GM21447 (cell line): ENCODE measurements around the gene TLR6.
"Not testable (repeated sequence)": the region's sequence is repeated elsewhere in the genome, so short reads cannot be mapped to it uniquely, and the experiment has no call there.

Source experiments
- ATAC-seq: cut with Tn5 transposase; IDR thresholded peaks from one replicate; pipeline ENCODE4 v1.9.1; 2021; ENCODE audit not compliant: unreplicated experiment

TLR6 gene

GRCh38 chr4:38823766-38824165, 32.9 kb downstream of the TLR6 start:
- no peak for ATAC-seq

GRCh38 chr4:38822748-38823303, 33.8 kb downstream of the TLR6 start:
- no peak for ATAC-seq

DNA sequence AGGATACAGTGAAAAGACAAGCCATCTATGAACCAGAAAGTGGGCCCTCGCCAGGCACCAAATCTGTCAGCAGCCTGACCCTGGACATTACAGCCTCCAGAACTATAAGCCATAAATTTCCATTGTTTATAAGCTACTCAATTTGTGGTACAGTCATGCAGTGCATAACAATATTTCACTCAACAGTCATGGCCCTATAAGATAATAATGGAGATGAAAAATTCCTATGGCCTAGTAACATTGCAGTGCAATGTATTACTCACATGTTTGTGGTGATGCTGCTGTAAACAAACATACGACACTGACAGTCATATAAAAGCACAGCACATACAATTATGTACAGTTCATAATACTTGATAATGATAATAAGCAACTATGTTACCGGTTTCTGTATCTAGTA, 34.9 kb downstream of the TLR6 start:
- no peak for ATAC-seq

- ATAC-seq, result peak; percentile 44
Measured at GRCh38 chr4:38820329-38821061, 36.1 kb downstream of the TLR6 start.

- ATAC-seq, result peak; percentile 31
Measured at GRCh38 chr4:38819569-38819968, 37.0 kb downstream of the TLR6 start.

GRCh38 chr4:38818441-38818976, 38.1 kb downstream of the TLR6 start:
- ATAC-seq, result peak; percentile 62

- ATAC-seq, result no peak
Measured at GRCh38 chr4:38815885-38816782, 40.5 kb downstream of the TLR6 start.

- ATAC-seq, result no peak
Measured at GRCh38 chr4:38814386-38814785, 42.2 kb downstream of the TLR6 start.

GRCh38 chr4:38811297-38811696, 45.3 kb downstream of the TLR6 start:
- ATAC-seq, result no peak

DNA sequence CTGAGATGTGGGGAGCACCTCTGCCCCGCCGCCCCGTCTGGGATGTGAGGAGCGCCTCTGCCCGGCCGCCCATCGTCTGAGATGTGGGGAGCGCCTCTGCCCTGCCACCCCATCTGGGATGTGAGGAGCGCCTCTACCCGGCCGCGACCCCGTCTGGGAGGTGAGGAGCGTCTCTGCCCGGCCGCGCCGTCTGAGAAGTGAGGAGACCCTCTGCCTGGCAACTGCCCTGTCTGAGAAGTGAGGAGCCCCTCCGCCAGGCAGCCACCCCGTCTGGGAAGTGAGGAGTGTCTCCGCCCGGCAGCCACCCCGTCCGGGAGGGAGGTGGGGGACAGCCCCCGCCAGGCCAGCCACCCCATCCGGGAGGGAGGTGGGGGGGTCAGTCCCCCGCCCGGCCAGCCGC, 49.2 kb downstream of the TLR6 start:
- not testable (repeated sequence) for ATAC-seq

- ATAC-seq, result not testable (repeated sequence)
Measured at GRCh38 chr4:38806251-38806650, 50.4 kb downstream of the TLR6 start.

GRCh38 chr4:38805530-38806145, 51.0 kb downstream of the TLR6 start:
- ATAC-seq, result peak; percentile 65

DNA sequence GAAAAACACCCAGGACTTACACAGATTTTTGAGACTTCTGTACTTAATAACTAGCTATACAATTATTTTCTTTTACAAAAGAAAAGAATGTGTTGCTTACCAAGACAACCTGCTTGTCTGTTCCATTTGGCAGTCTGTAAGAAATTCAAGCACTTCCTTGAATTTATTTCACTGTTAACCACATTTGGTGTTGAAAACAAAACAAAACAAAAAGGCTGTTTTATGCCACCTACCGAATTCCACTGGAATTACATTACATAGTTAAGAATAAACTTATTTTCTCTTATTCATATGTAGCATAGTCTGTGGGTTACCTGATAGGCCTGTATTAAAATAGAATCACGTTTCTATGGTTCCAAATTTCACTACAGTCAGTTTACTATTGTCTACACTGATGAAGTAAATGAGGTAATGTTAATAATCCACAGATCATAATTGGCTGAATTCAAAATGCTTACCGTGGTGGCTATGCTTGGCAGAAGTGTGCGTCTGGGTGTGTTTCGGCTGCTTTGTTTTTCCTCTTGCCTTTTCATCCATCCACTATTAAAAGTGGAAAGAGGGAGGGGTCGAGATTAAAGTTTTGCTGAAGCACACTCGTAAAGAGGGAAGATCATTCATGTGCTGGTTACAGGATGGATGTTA, 51.8 kb downstream of the TLR6 start, which contains the start of gene TLR1:
TLR1 (minus strand) TSS at position 138 of the 642 bp plus-strand sequence. CDS start 5,960 bp downstream, outside the sequence.
- peak; percentile 30 for ATAC-seq

DNA sequence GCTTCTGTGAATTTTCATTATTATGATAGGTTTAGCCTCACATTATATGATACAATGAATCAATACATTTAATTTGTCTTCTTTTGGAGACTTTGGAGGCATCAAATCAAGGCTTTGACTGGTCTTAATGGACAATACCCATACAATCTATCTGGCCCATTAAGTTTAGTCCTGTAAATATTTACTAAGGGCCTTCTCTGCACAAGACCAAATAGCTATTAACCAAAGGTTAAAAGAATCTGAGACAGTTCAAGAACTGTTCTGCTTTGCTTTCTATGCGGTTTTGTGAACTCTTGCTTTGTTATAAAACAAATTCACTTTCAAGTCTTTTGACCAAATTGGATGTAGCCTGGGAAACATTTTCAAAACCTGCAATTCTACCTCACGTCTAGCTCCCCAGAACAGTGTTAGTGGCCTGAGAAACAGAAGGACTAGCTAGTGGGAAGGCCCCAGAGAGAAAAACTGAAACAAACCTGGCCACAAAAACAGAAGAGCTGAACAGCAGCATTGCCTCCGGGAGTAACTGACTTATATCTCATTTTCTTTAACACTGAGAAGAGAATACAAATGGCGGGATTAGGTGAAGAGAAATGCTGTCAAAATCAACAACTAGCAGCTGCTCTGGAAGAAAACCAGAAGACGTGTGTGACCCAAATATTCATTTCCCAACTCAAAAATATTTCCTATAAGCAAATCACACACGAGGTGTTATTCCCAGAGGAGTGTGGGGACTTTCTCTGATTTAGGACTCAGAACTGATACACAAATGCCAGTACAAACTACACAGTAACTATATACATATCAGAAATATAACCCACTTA, 52.6 kb downstream of the TLR6 start:
- peak; percentile 79 for ATAC-seq

DNA sequence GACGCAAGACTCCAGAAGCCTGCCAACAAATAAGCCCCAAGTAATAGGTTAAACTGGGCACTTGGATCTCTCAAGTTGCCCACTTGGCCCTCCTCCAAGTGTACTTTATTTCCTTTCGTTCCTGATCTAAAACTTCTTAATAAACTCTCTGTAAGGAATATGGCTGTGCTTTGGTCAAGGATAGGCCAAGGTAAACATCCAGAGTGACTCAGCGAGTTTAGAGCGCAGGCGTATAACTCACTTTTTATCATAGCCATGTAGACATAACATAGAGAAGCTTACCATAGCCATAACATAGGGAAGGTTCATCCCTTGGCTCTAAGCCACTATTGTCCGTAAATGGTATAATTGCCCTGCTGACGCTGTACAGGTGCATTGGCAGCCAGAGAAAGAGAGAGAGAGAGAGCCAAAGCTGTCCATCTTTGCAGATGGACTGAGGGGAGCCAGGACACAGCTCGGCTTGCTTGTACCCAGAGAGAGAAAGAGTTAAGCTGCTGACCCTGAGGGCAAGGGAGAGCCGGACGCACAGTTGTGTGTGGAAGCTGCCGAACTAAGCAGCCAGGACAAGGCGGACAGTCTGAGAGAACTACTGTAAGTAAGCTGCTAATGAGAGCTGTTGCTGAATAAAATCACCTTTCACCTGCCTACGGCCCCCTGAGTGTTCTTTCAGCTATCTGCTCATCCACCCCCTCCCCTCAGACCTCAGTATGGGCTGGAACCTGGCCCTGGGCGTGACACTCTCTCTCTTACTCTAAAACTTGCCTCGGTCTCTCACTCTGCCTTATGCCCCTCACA, 53.9 kb downstream of the TLR6 start:
- ATAC-seq, result no peak

- ATAC-seq, result no peak
Measured at GRCh38 chr4:38800961-38801450, 55.6 kb downstream of the TLR6 start.

- no peak for ATAC-seq
Measured at GRCh38 chr4:38800366-38800765, 56.3 kb downstream of the TLR6 start.

GRCh38 chr4:38795087-38795486, 61.5 kb downstream of the TLR6 start:
- no peak for ATAC-seq

DNA sequence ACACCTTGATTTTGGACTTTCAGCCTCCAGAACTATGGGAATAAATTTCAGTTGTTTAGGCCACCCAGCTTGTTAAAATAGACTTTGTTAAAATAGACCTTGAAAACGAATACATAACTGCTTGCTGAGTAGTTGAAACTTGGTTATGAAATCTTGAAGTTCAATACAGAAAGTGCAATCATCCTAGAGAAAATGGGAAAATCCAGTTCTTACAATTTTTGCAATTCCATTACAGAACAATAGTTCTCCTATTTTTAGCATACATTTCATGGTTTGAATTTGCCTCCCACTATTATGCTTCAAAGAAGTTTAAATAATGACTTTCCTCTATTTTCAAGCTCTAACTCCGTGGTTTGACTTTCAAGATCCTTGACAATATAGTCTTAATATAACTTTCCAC, 62.6 kb downstream of the TLR6 start:
- no peak for ATAC-seq
